Amniotic epithelial cell (primary cell): ENCODE data around the gene PBX4.

Experiments used
- DNase-seq: peaks from one replicate; pipeline ENCODE4 v3.0.0-alpha.2; 2010; ENCODE audit warnings: low read depth

Gene PBX4

GRCh38 chr19:19553670-19554069, 64.8 kb downstream of the PBX4 start:
- no peak for DNase-seq

GRCh38 chr19:19552798-19553197, 65.7 kb downstream of the PBX4 start:
- no peak for DNase-seq

- peak; percentile 59 for DNase-seq
Observed at GRCh38 chr19:19551853-19552192, 66.7 kb downstream of the PBX4 start.

GRCh38 chr19:19550972-19551852, 67.3 kb downstream of the PBX4 start:
- no peak for DNase-seq

GRCh38 chr19:19550485-19550929, 68.0 kb downstream of the PBX4 start:
- DNase-seq, result peak; percentile 80

- no peak for DNase-seq
Observed at GRCh38 chr19:19549804-19550464, 68.6 kb downstream of the PBX4 start.

- peak; percentile 62 for DNase-seq
Observed at GRCh38 chr19:19548915-19549759, 69.3 kb downstream of the PBX4 start.

GRCh38 chr19:19547674-19548336, 70.7 kb downstream of the PBX4 start:
- no peak for DNase-seq

- DNase-seq, result no peak
Observed at GRCh38 chr19:19546751-19547162, 71.7 kb downstream of the PBX4 start.

- no peak for DNase-seq
Observed at GRCh38 chr19:19545707-19546106, 72.8 kb downstream of the PBX4 start.

- DNase-seq, result no peak
Observed at GRCh38 chr19:19544954-19545591, 73.4 kb downstream of the PBX4 start.

- DNase-seq, result no peak
Observed at GRCh38 chr19:19544257-19544953, 74.1 kb downstream of the PBX4 start.

GRCh38 chr19:19543640-19544039, 74.8 kb downstream of the PBX4 start:
- no peak for DNase-seq

- DNase-seq, result no peak
Observed at GRCh38 chr19:19543101-19543500, 75.4 kb downstream of the PBX4 start.

GRCh38 chr19:19542507-19542906, 76.0 kb downstream of the PBX4 start:
- no peak for DNase-seq

- DNase-seq, result no peak
Observed at GRCh38 chr19:19541616-19542015, 76.9 kb downstream of the PBX4 start.

GRCh38 chr19:19540715-19541515, 77.6 kb downstream of the PBX4 start:
- no peak for DNase-seq

- DNase-seq, result peak; percentile 49
Observed at GRCh38 chr19:19540064-19540714, 78.3 kb downstream of the PBX4 start.

- no peak for DNase-seq
Observed at GRCh38 chr19:19539698-19540063, 78.8 kb downstream of the PBX4 start.

- peak; percentile 27 for DNase-seq
Observed at GRCh38 chr19:19538785-19539166, 79.7 kb downstream of the PBX4 start.
